ENCODE results near the gene CDKN2AIP. TPM values are rescaled to one million over a fixed set of nuclear protein-coding genes. Genes with fewer than 3 reads are reported as not detected.
"Not testable (repeated sequence)": the region's sequence is repeated elsewhere in the genome, so short reads cannot be mapped to it uniquely, and the experiment has no call there.

Gene CDKN2AIP
- total RNA-seq, 4 donors from 2014 or later: 16.9 to 30.3 (median 22.8) TPM

GRCh38 chr4:183455431-183456195 lies 11.2 kb downstream of the CDKN2AIP start:
- no peak for DNase-seq
- intact Hi-C loops (cut with DNase I): no loop called here
- no peak for TF ChIP-seq CTCF (IDR thresholded peaks at IDR 0.05)
- TF ChIP-seq POLR2A (IDR thresholded peaks at IDR 0.05): no peak
- Histone ChIP-seq H3K27me3 (no peaks in the 10 kb centered on the region), H3K4me1 (no peaks in the 10 kb centered on the region), H3K9me3 (no peaks in the 10 kb centered on the region), H3K36me3 (peaks cover 0 to 5% of the 10 kb centered on the region in 2 donors), H3K27ac (no peak overlapping the region), H3K4me3 (replicated peaks in 1 of 3) (no peak overlapping the region)
- 85 to 89% methylated on average over 7 of the region's 7 CpGs for WGBS, 2 donors

GRCh38 chr4:183458005-183458404 lies 13.6 kb downstream of the CDKN2AIP start:
- TF ChIP-seq CTCF (IDR thresholded peaks at IDR 0.05) (no peak), POLR2A (IDR thresholded peaks at IDR 0.05) (no peak)
- no peak overlapping the region for H3K4me3 ChIP-seq (replicated peaks in 1 of 3)
- intact Hi-C loops (cut with DNase I): no loop called here
- no peaks in the 10 kb centered on the region for H3K9me3 ChIP-seq
- H3K27me3 ChIP-seq: no peaks in the 10 kb centered on the region
- H3K27ac ChIP-seq: no peak overlapping the region
- H3K4me1 ChIP-seq: peaks cover 0 to 5% of the 10 kb centered on the region in 2 donors
- no peak for DNase-seq
- WGBS, 2 donors: 76 to 78% methylated on average over 5 of the region's 5 CpGs
- H3K36me3 ChIP-seq: no peaks in the 10 kb centered on the region

- H3K27me3 ChIP-seq; H3K27ac ChIP-seq; H3K4me3 ChIP-seq (replicated peaks in 1 of 3); H3K36me3 ChIP-seq; DNase-seq; H3K4me1 ChIP-seq; H3K9me3 ChIP-seq; intact Hi-C loops (cut with DNase I): not testable (repeated sequence)
- 45 to 74% methylated on average over 11 of the region's 11 CpGs for WGBS, 2 donors
These were observed 19.6 kb downstream of the CDKN2AIP start for GRCh38 chr4:183463903-183464619.

GRCh38 chr4:183465879-183466278 lies 21.4 kb downstream of the CDKN2AIP start:
- H3K27ac ChIP-seq; H3K36me3 ChIP-seq; DNase-seq; H3K4me1 ChIP-seq; intact Hi-C loops (cut with DNase I); H3K9me3 ChIP-seq; H3K4me3 ChIP-seq (replicated peaks in 1 of 3); H3K27me3 ChIP-seq: not testable (repeated sequence)
- WGBS, 2 donors: 45 to 50% methylated on average over 5 of the region's 5 CpGs

- DNase-seq: no peak
- no peaks in the 10 kb centered on the region for H3K9me3 ChIP-seq
- TF ChIP-seq CTCF (IDR thresholded peaks at IDR 0.05) (no peak), POLR2A (IDR thresholded peaks at IDR 0.05) (no peak)
- H3K4me3 ChIP-seq (replicated peaks in 1 of 3): no peak overlapping the region
- intact Hi-C loops (cut with DNase I): no loop called here
- no peaks in the 10 kb centered on the region for H3K27me3 ChIP-seq
- WGBS, 2 donors: 90 to 100% methylated on average over 3 of the region's 3 CpGs
- H3K4me1 ChIP-seq: no peaks in the 10 kb centered on the region
- H3K36me3 ChIP-seq: no peaks in the 10 kb centered on the region
- H3K27ac ChIP-seq: no peak overlapping the region
These were observed 22.8 kb downstream of the CDKN2AIP start for GRCh38 chr4:183467246-183467645.

Measured in thyroid gland (tissue), 4 donors.